ENCODE results near the gene ASRGL1.

- no peak for TF ChIP-seq NRF1 (IDR thresholded peaks at IDR 0.05; ENCODE audit: low read depth, low read length)
- no peak for TF ChIP-seq CTCF (IDR thresholded peaks at IDR 0.05)
- TF ChIP-seq SIN3A (IDR thresholded peaks at IDR 0.05; ENCODE audit: borderline replicate concordance, low read depth, low read length), result no peak
- no peak for TF ChIP-seq CHD2 (IDR thresholded peaks at IDR 0.05; ENCODE audit: low read length, partially characterized antibody)
- TF ChIP-seq EP300 (IDR thresholded peaks at IDR 0.05; ENCODE audit: borderline replicate concordance in 1 of 2, low read depth in 1 of 2, low read length in 1 of 2), result no peak
- no peak for TF ChIP-seq YY1 (IDR thresholded peaks at IDR 0.05; ENCODE audit: low read depth)
These were observed 65.9 kb downstream of the ASRGL1 start for GRCh38 chr11:62402960-62403730.
